ENCODE measurements around the gene MAPK13.
A peak's percentile ranks its signal among the peaks of the same experiment; 100 is the strongest.
"Not testable (repeated sequence)": the region's sequence is repeated elsewhere in the genome, so short reads cannot be mapped to it uniquely, and the experiment has no call there.

The MAPK13 gene

DNA sequence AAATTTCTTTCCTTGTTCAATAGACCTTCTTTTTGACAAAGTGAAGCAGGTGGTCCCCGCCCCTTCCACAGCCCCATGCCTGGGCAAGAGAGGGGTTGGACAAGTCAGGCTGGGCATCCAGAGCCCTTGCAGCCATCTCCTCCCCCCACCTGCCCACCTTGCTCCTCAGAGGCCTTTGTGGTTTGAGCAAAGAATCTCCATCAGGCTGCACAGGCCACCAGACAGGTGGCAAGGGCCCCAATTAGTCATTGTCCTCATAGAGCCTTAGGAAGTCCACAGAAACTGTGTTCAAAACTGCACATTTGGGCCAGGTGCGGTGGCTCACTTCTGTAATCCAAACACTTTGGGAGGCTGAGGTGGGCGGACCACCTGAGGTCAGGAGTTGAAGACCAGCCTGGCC, 1.5 kb upstream of the MAPK13 start:
- no peak for DNase-seq

DNA sequence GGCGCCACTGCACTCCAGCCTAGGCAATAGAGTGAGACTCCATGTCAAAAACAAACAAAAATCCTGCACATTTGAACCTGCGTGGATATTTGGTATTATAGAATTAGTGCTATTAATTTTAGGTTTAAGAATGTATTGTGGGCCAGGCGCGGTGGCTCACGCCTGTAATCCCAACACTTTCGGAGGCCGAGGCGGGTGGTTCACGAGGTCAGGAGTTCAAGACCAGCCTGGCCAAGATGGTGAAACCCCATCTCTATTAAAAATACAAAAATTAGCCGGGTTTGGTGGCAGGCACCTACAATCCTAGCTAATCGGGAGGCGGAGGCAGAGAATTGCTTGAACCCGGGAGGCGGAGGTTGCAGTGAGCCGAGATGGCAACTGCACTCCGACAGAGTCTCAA, 979 bp upstream of the MAPK13 start:
- not testable (repeated sequence) for DNase-seq

GRCh38 chr6:36130667-36131510, 576 bp downstream of the MAPK13 start:
- DNase-seq = no peak

GRCh38 chr6:36131511-36132245, 1.4 kb downstream of the MAPK13 start:
- DNase-seq = peak; percentile 49

DNA sequence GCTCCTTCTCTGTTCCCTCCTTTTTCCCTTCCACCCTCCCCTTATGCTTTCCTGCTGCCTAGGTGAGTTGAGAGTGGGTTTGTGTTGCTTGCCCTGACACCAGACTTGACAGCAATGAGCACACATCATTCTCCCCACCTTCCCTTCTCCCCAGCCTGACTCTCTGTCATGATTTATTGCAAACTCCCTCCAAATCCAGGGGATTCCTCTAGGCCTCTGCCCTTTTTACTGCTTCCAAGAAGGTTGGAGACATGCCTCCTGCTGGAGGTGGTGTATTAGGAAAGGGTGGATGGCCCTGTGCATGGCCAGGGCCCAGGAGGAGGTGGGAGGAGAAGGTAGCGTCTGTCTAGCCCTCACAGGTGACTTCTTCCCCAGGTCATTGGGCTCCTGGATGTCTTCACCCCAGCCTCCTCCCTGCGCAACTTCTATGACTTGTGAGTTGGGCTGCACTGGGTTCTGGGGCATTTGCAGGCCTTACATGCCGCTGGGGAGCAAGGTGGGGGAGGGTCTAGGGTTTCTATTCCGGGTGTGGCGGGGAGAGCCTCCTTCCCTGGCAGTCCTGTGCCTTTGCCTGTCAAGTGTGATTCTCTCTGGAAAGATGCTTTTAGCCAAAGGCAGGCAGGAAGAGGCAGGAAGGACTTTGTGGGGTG, 2.1 kb downstream of the MAPK13 start:
- no peak for DNase-seq

- DNase-seq = no peak
Observed at GRCh38 chr6:36133148-36133547, 2.8 kb downstream of the MAPK13 start.

- DNase-seq = no peak
Observed at GRCh38 chr6:36133912-36134311, 3.6 kb downstream of the MAPK13 start.

GRCh38 chr6:36135053-36135731, 4.9 kb downstream of the MAPK13 start:
- no peak for DNase-seq

GRCh38 chr6:36136034-36136433, 5.7 kb downstream of the MAPK13 start:
- DNase-seq = no peak

- no peak for DNase-seq
Observed at GRCh38 chr6:36136551-36136950, 6.2 kb downstream of the MAPK13 start.

DNA sequence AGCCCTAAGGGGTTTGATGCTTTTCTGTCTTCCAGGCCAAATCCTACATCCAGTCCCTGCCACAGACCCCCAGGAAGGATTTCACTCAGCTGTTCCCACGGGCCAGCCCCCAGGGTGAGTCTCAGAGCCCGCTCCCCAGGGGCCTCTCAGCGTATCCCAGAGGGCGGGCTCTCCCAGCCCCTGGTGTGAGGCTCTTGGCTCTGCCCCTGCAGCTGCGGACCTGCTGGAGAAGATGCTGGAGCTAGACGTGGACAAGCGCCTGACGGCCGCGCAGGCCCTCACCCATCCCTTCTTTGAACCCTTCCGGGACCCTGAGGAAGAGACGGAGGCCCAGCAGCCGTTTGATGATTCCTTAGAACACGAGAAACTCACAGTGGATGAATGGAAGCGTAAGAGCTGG, 8.4 kb downstream of the MAPK13 start:
- no peak for DNase-seq

DNA sequence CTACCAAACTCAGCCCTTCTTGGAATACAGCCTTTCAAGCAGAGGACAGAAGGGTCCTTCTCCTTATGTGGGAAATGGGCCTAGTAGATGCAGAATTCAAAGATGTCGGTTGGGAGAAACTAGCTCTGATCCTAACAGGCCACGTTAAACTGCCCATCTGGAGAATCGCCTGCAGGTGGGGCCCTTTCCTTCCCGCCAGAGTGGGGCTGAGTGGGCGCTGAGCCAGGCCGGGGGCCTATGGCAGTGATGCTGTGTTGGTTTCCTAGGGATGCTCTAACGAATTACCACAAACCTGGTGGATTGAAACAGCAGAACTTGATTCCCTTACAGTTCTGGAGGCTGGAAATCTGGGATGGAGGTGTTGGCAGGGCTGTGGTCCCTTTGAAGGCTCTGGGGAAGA, 9.1 kb downstream of the MAPK13 start:
- DNase-seq = peak; percentile 23

- DNase-seq = no peak
Observed at GRCh38 chr6:36139991-36140710, 9.8 kb downstream of the MAPK13 start.

DNA sequence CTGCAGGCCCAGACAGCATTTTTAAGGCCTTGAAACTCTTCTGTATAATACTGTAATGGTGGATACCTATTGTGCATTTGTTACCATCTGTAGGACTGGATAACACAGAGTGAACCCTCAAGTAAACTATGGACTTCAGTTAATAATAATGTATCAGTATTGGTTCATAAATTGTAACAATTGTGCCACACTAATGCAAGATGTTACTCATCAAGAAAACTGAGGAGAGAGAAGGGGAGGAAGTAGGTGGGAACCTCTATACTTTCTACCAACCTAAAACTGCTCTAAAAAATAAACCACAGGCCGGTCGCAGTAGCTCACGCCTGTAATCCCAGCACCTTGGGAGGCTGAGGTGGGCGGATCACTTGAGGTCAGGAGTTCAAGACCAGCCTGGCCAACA, 10.8 kb downstream of the MAPK13 start:
- no peak for DNase-seq

- no peak for DNase-seq
Observed at GRCh38 chr6:36141961-36142360, 11.6 kb downstream of the MAPK13 start.

DNA sequence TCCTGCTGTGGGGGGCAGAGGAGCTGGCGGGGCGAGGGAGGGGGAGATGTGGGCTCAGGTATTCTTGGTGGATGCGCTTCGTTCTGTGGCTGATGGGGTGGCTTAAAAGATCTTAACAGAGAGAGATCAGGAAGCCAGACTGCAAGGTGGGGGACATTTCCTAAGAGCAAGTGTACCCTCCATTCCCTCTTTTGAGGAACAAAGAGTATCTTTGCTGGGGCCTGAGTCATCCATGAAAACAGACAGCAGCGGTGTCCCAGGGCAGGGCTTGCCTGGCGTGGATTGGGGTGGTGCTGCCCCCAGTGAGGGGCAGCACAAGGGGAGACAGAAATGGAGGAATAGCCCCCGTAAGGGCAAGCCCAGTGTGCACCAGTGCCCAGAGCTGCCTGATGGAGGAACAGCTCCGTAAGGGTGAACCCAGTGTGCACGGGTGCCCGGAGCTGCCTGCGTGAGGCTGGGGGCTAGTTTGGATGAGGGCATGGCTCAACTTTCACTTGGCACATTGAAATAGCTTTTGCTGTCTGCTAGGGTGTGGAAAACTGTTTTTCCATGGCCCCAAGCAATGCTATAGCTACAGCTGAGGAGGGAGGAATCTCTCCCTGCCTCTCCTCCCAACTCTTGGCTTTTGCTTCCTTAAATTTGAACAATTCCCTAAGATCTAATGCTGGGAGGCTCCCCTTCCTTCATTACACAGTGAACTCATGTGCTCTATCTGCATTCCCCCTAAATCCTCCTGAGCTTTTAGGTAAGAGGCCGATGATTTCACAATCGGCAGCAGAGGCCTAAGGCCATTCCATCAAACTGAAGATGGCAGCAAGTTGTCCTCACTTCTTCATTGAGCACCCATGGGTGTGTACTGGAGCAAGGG, 12.9 kb downstream of the MAPK13 start:
- DNase-seq = no peak

- no peak for DNase-seq
Observed at GRCh38 chr6:36145495-36145894, 15.2 kb downstream of the MAPK13 start.

DNA sequence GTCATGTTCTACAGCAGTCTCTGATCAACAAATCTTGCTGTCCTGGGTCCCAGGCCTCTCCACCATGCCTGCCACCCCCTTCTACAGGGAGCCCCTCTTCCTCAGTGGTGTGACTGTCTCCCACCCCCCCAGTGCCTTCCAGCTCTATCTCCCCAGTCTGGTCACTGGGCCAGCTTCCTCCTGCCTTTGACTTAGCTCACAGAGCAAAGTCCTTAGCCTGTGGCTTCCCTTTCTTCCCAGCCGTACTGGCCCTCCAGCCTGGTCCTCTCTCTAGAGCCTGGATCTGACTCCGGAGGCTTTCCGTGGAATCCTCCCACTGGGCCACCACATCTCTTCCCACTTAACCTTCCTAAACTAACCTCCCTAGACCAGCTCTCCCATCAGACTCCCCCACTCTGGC, 17.0 kb downstream of the MAPK13 start:
- no peak for DNase-seq

GRCh38 chr6:36149476-36149875, 19.2 kb downstream of the MAPK13 start:
- no peak for DNase-seq

GRCh38 chr6:36150283-36150682, 20.0 kb downstream of the MAPK13 start:
- no peak for DNase-seq

- no peak for DNase-seq
Observed at GRCh38 chr6:36154286-36154685, 24.0 kb downstream of the MAPK13 start.

DNA sequence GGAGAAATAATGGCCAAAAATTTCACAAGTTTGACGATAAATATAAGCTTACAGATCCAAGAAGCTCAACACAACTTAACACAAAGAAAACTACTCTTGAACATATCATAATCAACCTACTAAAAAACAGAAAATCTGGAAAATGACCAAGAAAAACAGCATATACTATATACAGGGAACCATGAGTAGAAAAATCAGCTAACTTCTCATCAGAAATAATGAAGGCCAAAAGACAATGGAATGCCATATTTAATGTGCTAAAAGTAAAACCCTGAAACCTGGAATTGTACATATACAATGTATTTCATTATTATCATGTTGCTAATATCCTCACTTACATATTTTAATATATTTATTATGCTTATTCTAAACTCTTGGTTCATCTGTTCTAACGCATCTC, 25.3 kb downstream of the MAPK13 start:
- no peak for DNase-seq
